Coronary artery (tissue), 2 donors: ENCODE data around the gene FKBP3.

ENCODE experiments used
- DNase-seq: peaks from one replicate; pipeline ENCODE4 v3.0.0-alpha.2; 2017; ENCODE audit warnings: low spot score
- H3K27ac ChIP-seq, 2 donors: fragments of 200-600 bp; sonication (generic); one replicate each; pipeline ENCODE4 v1.5.1; 2016 to 2019
- H3K4me3 ChIP-seq: fragments of 200-600 bp; sonication (generic); 2 replicates; pipeline ENCODE4 v1.5.1; 2016; ENCODE audit warnings: mild to moderate bottlenecking, moderate library complexity
- CTCF ChIP-seq: fragments of 200-600 bp; sonication (generic); IDR thresholded peaks from one replicate; pipeline ENCODE4 v1.5.1; 2019; ENCODE audit warnings: antibody characterized with exemption

The FKBP3 gene

GRCh38 chr14:45114327-45114726, 20.0 kb downstream of the FKBP3 start:
- TF ChIP-seq CTCF: no peak
- no peak overlapping the region for H3K27ac ChIP-seq
- no peak for DNase-seq
- H3K4me3 ChIP-seq: no peak overlapping the region

DNA sequence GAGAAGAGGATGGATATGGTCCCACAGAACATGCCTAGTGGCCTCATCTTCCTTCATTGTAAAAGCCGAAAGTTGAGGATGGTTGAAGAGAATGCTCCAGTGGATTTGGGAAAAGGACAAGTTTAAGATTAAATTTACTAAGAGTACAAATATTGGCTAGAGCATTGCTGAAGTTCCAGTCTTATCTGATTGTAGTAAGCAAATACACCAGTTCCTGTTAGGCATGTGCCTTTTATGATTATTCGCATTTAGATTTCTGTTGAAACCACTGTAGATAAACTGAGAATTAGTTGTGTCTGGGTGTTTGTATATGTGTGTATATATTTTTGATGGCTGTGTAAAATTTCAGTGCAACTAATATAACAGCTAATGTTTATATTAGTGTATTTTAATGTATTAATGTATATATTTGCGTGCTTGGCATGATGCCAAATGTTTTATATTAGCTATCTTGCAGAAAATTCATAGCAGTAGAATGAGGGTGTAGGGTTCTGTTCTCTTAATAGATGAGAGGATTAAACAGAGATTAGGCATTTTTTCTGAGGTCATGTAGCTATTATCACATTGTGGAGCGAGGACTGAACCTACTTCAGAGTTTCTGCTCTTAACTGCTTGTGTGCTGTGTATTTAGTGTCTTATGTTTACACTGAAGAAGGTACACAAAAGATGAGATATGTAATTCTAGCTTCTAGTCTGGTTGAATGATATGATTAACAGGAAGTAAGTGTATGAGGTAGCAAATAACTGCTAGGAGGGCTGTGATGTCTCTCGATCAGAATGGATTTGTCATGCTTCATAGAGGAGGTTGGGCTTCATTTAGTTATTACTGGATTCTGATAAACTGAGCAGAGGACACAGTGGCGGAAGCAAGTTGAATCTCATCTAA, 21.1 kb downstream of the FKBP3 start:
- TF ChIP-seq CTCF: no peak

DNA sequence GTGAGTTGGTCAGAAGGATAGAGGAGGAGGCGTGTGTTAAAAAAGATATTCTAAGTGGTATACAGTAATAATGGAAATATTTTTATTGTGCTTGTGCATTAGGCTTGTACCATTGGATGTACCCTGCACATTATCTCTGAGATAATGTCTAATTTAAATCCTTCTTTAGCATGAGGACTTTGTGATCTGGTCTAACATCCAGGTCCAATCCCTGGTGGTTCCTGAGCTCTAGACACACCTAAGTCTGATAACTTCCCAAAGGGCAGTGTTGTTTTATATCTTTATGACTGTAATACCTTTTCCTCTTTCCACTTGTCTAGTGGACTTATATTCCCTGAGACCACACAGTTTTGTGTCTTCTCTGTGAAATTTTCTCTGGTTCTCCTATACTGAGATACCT, 29.7 kb downstream of the FKBP3 start:
- no peak overlapping the region for H3K27ac ChIP-seq
- no peak overlapping the region for H3K4me3 ChIP-seq
- no peak for TF ChIP-seq CTCF
- DNase-seq: no peak

More for the DNA sequence above, 21.1 kb downstream of the FKBP3 start:
- H3K27ac ChIP-seq: no peak overlapping the region
- no peak overlapping the region for H3K4me3 ChIP-seq
- no peak for DNase-seq

GRCh38 chr14:45103806-45104205, 30.5 kb downstream of the FKBP3 start:
- no peak overlapping the region for H3K4me3 ChIP-seq
- no peak for TF ChIP-seq CTCF
- H3K27ac ChIP-seq: no peak overlapping the region

GRCh38 chr14:45096218-45096617, 38.1 kb downstream of the FKBP3 start:
- no peak for DNase-seq
- Histone ChIP-seq H3K27ac (no peak overlapping the region), H3K4me3 (no peak overlapping the region)
- no peak for TF ChIP-seq CTCF

More at GRCh38 chr14:45103806-45104205, 30.5 kb downstream of the FKBP3 start:
- DNase-seq: no peak

DNA sequence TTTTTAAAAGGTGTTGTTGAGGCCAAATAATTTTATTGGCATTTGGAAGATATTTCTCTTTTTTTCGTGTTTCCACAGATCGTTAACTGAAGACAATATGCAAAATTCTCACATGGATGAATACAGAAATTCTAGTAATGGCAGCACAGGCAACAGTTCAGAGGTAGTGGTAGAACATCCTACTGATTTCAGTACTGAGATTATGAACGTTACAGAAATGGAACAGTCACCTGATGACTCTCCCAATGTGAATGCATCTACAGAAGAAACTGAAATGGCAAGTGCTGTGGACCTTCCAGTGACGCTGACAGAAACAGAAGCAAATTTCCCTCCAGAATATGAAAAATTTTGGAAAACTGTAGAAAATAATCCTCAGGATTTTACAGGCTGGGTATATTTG, 39.1 kb downstream of the FKBP3 start:
- Histone ChIP-seq H3K27ac (no peak overlapping the region), H3K4me3 (no peak overlapping the region)
- no peak for TF ChIP-seq CTCF
- DNase-seq: no peak

DNA sequence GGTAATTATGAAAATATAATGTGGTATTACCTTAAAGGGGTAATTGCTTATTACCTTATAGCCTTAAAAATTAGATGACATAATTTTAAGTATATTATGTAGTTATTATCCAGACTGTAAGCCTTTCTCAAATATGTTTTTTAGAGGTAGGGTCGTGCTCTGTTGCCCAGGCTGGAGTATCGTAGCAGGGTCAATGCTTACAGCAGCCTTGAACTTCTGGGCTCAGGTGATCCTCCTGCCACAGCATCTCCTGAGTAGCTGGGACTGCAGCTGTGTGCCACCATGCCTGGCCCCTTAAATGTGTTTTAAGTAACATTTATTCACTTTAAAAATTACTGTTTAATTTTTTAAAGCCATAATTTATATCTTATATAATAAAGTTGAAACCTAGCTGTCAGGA, 40.0 kb downstream of the FKBP3 start:
- no peak for TF ChIP-seq CTCF
- Histone ChIP-seq H3K27ac (no peak overlapping the region), H3K4me3 (no peak overlapping the region)
- no peak for DNase-seq
